Omental fat pad (tissue), 4 donors: Measurements from ENCODE around the gene UBTD1. TPM values are rescaled to one million over a fixed set of nuclear protein-coding genes. Genes with fewer than 3 reads are reported as not detected.
"Not testable (repeated sequence)": the region's sequence is repeated elsewhere in the genome, so short reads cannot be mapped to it uniquely, and the experiment has no call there.

ENCODE experiments used
- ATAC-seq: fragments of 150-250 bp; one replicate; pipeline ENCODE4 v1.9.1; 2016; ENCODE audit warnings: mild to moderate bottlenecking, moderate library complexity; ENCODE audit not compliant: low FRiP score
- DNase-seq: peaks from one replicate; pipeline ENCODE4 v3.0.0-alpha.2; 2019; ENCODE audit warnings: low spot score
- CTCF ChIP-seq, 3 donors: fragments of 450-650 bp; IDR thresholded peaks; one replicate each; pipeline ENCODE4 v1.5.1; 2016 to 2017; ENCODE audit warnings: antibody characterized with exemption in 3 of 3, mild to moderate bottlenecking in 3 of 3, moderate library complexity in 2 of 3
- total RNA-seq, 4 donors: library from RNA; depleted of rRNA; stranded (reverse); fragments of >200 nt; gene quantifications; one replicate each; pipeline ENCODE4 v1.1.0, GENCODE V29; 2016

The UBTD1 gene
- total RNA-seq, 4 donors from 2014 or later, result 15.6 to 22.8 (median 19.2) TPM

DNA sequence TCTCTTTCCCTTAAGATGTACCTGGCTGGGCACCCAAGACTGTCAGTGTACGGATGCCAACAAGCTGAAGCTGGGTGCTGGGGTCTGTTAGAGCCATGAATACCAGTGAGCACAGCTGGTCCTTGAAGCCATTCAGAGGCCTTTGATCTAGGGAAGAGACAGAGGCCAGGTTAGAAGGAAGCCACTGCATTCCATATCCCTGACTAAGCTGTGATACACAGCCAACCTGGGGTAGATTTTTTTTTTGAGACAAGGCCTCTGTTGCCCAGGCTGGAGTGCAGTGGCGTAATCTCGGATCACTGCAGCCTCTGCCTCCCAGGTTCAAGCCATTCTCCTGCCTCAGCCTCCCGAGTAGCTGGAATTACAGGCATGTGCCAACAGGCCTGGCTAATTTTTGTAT, 32.0 kb upstream of the UBTD1 start:
- ATAC-seq, result no peak
- no peak for DNase-seq
- TF ChIP-seq CTCF (IDR thresholded peaks at IDR 0.05), result no peak

- no peak for TF ChIP-seq CTCF (IDR thresholded peaks at IDR 0.05)
Measured at GRCh38 chr10:97468162-97468561, 30.6 kb upstream of the UBTD1 start.

DNA sequence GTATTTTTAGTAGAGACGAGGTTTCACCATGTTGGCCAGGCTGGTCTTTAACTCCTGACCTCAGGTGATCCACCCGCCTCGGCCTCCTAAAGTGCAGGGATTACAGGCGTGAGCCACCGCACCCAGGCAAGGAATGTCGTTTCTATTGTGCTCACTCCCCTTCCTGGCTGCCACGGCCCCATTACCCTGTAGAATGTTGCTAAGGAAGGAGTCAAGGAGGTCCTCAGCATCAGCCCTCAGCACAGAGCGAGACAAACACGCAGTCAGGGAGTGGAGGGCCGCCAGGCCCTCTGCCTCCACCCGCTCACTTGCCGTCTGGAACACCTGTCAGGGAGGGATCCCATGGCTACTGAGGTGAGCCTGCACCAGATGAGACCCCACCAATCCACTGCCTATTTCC, 29.9 kb upstream of the UBTD1 start:
- not testable (repeated sequence) for ATAC-seq

More at GRCh38 chr10:97468162-97468561, 30.6 kb upstream of the UBTD1 start:
- no peak for DNase-seq
- ATAC-seq, result no peak

DNA sequence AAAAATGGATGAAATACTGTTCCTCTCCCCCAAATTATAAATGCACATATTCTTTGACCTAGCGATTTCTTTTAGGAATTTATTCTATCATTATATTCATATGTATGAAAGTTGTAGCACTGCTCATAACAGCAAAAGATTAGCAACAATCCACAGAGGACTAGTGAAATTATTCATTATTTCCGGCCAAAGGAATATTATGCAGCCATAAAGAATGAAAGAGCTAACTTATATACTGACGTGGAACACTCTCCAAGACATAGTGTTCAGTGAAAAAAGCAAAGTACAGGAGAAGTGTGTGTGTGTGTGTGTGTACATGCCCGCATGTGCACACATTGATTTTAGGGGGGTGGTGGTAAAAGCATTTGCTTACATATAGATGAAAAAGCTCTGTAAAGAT, 23.8 kb upstream of the UBTD1 start:
- TF ChIP-seq CTCF (IDR thresholded peaks at IDR 0.05), result no peak
- ATAC-seq, result no peak

More for the DNA sequence above, 29.9 kb upstream of the UBTD1 start:
- not testable (repeated sequence) for DNase-seq

DNA sequence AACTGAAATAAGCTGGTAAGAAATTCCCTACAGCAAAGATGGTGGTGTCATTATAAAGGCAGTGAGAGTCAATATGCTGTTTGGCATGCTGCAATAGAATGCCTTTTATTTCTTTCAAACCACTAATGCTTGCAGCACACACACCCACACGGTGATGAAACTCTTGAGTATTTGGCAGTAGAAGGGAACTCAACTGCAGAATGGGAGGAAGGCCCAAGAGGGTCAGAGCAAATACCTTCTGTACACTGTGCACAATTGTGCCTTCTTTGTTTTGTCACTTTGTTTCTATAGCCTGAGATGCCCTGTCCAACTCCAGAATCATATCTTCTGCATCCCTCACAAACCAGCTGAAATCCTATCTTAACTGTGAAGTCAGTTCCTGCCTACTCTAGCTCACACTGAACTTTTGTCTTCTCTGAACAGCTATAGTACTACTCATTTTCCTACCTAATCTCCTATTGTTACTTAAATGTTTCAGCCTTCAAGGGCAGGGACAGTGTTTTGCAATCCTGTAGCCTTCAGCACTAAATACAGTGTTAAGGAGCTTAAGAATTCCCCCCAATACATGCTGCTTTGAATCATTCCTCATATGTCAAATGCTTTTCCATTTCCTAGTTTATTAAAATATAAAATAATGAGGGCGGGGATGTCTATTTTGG, 22.7 kb upstream of the UBTD1 start:
- TF ChIP-seq CTCF (IDR thresholded peaks at IDR 0.05), result no peak
- DNase-seq, result no peak
- ATAC-seq, result peak; percentile 81

More for the DNA sequence above, 23.8 kb upstream of the UBTD1 start:
- DNase-seq, result no peak

GRCh38 chr10:97479410-97479809, 19.3 kb upstream of the UBTD1 start:
- not testable (repeated sequence) for DNase-seq, ATAC-seq

DNA sequence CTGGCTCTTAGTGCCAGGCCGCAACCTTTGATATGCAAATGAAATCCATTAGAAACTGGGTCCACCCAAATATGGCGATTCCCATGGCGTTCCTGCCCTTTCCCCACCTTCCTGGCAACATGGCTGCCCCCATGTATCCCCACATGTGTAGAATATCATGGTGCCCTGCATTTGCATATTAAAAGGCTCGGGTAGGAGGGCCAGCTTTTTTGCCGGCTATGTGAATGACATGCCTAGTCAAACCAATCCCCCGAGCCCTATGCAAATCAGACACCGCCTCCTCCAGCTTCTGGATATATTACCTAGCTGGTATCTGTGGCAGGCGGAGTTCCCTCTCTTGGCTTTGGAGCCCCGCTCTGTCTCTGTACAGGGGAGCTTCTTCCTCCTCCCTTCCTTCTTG, 18.8 kb upstream of the UBTD1 start:
- no peak for DNase-seq
- no peak for TF ChIP-seq CTCF (IDR thresholded peaks at IDR 0.05)
- ATAC-seq, result no peak

DNA sequence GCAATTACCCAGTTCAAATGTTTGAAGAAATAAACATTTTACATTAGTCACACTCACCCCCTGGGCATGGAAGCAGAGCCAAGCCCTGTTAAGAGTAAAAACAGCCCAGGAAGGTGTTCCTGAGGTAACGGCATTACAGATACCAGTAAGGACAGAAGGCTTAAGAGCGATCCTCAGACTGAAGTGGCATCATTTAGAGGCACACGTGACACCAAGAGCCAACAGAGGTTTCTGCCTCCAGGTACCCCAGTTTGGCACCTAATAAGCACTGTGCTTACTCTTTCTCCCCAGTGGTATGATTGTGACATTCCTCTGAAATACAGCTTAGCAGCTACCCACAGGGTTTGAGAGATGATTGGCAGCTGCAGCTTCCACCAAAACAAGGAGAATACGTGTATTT, 17.7 kb upstream of the UBTD1 start:
- ATAC-seq, result no peak
- DNase-seq, result no peak
- no peak for TF ChIP-seq CTCF (IDR thresholded peaks at IDR 0.05)
